HG03354 (cell line): ENCODE results near the gene GLP1R.

ENCODE experiments used
- ATAC-seq: cut with Tn5 transposase; IDR thresholded peaks from one replicate; pipeline ENCODE4 v1.9.1; 2021; ENCODE audit warnings: mild to moderate bottlenecking; ENCODE audit not compliant: unreplicated experiment, poor library complexity, severe bottlenecking

Gene GLP1R

GRCh38 chr6:39041072-39041471 lies 7.5 kb upstream of the GLP1R start:
- no peak for ATAC-seq

GRCh38 chr6:39043776-39044175 lies 4.8 kb upstream of the GLP1R start:
- ATAC-seq: no peak

- ATAC-seq: no peak
These were observed 4.4 kb upstream of the GLP1R start for GRCh38 chr6:39044181-39044580.

GRCh38 chr6:39047434-39048327 lies 900 bp upstream of the GLP1R start:
- ATAC-seq: no peak

- no peak for ATAC-seq
These were observed 1.1 kb downstream of the GLP1R start for GRCh38 chr6:39049575-39050283.

GRCh38 chr6:39050453-39051112 lies 2.0 kb downstream of the GLP1R start:
- no peak for ATAC-seq

- ATAC-seq: no peak
These were observed 3.0 kb downstream of the GLP1R start for GRCh38 chr6:39051399-39052122.

- no peak for ATAC-seq
These were observed 4.5 kb downstream of the GLP1R start for GRCh38 chr6:39053016-39053624.

- ATAC-seq: no peak
These were observed 5.4 kb downstream of the GLP1R start for GRCh38 chr6:39053854-39054576.

- no peak for ATAC-seq
These were observed 6.1 kb downstream of the GLP1R start for GRCh38 chr6:39054577-39055142.

GRCh38 chr6:39055661-39056060 lies 7.1 kb downstream of the GLP1R start:
- ATAC-seq: no peak

- no peak for ATAC-seq
These were observed 7.6 kb downstream of the GLP1R start for GRCh38 chr6:39056191-39056590.

GRCh38 chr6:39056681-39057080 lies 8.1 kb downstream of the GLP1R start:
- no peak for ATAC-seq

GRCh38 chr6:39057251-39058155 lies 8.9 kb downstream of the GLP1R start:
- ATAC-seq: no peak

GRCh38 chr6:39058471-39059147 lies 10.0 kb downstream of the GLP1R start:
- ATAC-seq: no peak

- ATAC-seq: no peak
These were observed 11.1 kb downstream of the GLP1R start for GRCh38 chr6:39059496-39060310.
